ENCODE results near the gene PTPRE.

- TF ChIP-seq SUZ12 (IDR thresholded peaks at IDR 0.05; ENCODE audit: extremely low read depth, insufficient read depth, insufficient read length) (no peak), YY1 (IDR thresholded peaks at IDR 0.05; ENCODE audit: insufficient read depth, insufficient read length) (no peak), ZNF274 (IDR thresholded peaks at IDR 0.05; ENCODE audit: low read depth, low read length) (no peak)
These were observed 90.4 kb downstream of the PTPRE start for GRCh38 chr10:127997271-127997670.
